ENCODE results near the gene TC2N. TPM values are rescaled to one million over a fixed set of nuclear protein-coding genes. Genes with fewer than 3 reads are reported as not detected.

TC2N gene
- total and polyA plus RNA-seq, 4 donors, result 0.62 to 6.4 (median 1.6) TPM

- no peak for DNase-seq (ENCODE audit: low spot score)
- TF ChIP-seq JUND (IDR thresholded peaks at IDR 0.05) (no peak), RXRA (IDR thresholded peaks at IDR 0.05) (no peak), YY1 (IDR thresholded peaks at IDR 0.05) (no peak), MAX (IDR thresholded peaks at IDR 0.05) (no peak), ATF3 (IDR thresholded peaks at IDR 0.05) (no peak), SP1 (IDR thresholded peaks at IDR 0.05) (no peak), NR2F2 (IDR thresholded peaks at IDR 0.05) (no peak), HNF4A (conservative IDR thresholded peaks at IDR 0.05) (no peak), RAD21 (IDR thresholded peaks at IDR 0.05) (no peak), TAF1 (conservative IDR thresholded peaks at IDR 0.05) (no peak), FOXA1 (IDR thresholded peaks at IDR 0.05) (no peak), ZBTB33 (IDR thresholded peaks at IDR 0.05) (no peak), EGR1 (IDR thresholded peaks at IDR 0.05; ENCODE audit: low read depth in 2 of 2) (no peak), REST (IDR thresholded peaks at IDR 0.05) (no peak), CTCF (IDR thresholded peaks at IDR 0.05; ENCODE audit: low read depth, low read length, missing input control) (no peak), HNF4G (IDR thresholded peaks at IDR 0.05) (no peak), FOXA2 (IDR thresholded peaks at IDR 0.05) (no peak), GABPA (IDR thresholded peaks at IDR 0.05 in 1 of 2, conservative IDR thresholded peaks at IDR 0.05 in 1 of 2) (no peak)
- Histone ChIP-seq H3K27ac (ENCODE audit: low read depth in 1 of 2, low read length in 2 of 2) (no peak overlapping the region), H3K4me3 (ENCODE audit: low read depth in 1 of 3, low read length in 3 of 3) (no peak overlapping the region), H3K36me3 (ENCODE audit: control insufficient read depth in 4 of 4, insufficient read depth in 3 of 4, low read depth in 1 of 4, low read length in 3 of 4) (no peaks in the 10 kb centered on the region), H3K27me3 (ENCODE audit: control insufficient read depth in 4 of 4, insufficient read depth in 4 of 4, low read length in 3 of 4) (no peaks in the 10 kb centered on the region), H3K9me3 (ENCODE audit: control insufficient read depth in 4 of 4, low read length in 3 of 4) (no peaks in the 10 kb centered on the region), H3K9ac (ENCODE audit: low read depth in 1 of 2, low read length in 2 of 2) (peak overlapping the region in 1 of 2 donors; percentile 9), H3K4me1 (ENCODE audit: control insufficient read depth in 4 of 4, insufficient read depth in 4 of 4, low read length in 3 of 4) (peaks cover 0 to 12% (median 7%) of the 10 kb centered on the region in 4 donors)
- WGBS, result 68% methylated on average over 2 of the region's 2 CpGs
Observed at GRCh38 chr14:91866061-91866460, 1.3 kb downstream of the TC2N start.
